NCI-H460 (cell line): ENCODE data around the gene NFATC2. TPM values are rescaled to one million over a fixed set of nuclear protein-coding genes. Genes with fewer than 3 reads are reported as not detected.
"Not testable (repeated sequence)": the region's sequence is repeated elsewhere in the genome, so short reads cannot be mapped to it uniquely, and the experiment has no call there.

Experiments
- DNase-seq: peaks from one replicate; pipeline ENCODE4 v3.0.0-alpha.2; 2016; ENCODE audit warnings: low read depth; ENCODE audit errors: extremely low read depth
- total RNA-seq: library from RNA; depleted of rRNA; stranded (reverse); fragments of >200 nt; shearing (Covaris generic); gene quantifications from 2 replicates; pipeline ENCODE4 v1.2.3, GENCODE V29; 2014

The NFATC2 gene
- total RNA-seq, 1 experiment from 2014 or later: 1.1 TPM

DNA sequence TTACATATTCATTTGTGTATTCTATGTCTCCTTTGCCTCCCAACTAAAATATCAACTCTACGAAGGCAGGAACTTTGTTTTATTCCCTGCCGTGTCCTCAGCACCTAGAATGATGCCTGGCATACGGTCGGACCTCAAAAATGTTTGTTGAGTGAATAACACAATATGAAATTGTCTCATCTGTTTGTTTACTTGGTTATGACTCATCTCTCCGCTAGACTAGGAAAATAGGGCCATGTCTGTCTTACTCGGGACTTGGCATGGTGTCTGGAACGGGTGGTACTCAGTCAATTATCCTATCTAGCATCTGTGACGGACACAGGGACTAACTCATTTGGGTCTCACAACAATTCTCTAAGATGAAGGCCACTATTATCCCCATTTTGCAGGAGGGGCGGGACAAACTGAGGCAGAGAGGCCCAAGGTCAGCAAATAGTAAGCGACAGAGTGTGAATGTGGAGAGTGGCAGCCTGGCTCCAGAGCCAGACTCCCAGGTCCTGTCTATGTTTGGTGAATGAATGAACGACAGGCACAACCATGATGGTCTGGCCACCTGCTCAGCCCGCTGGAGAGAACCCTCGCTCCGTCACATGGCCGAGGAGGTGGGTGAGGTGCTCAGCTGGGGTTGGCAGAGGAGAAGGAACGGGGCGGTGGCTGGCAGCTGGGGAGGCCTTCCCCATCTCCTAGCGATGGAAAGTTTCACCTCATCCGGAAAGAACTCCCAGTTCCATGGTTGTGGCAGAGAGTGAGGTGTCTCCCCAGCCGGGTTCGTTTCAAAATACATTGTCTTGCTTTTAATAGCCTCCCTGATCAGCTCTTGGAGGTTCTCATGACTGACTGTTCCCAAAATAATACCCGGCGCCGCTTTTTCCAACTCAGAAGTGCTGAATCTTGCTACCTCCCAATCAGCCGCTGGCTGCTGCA is 27.6 kb upstream of the NFATC2 start:
- DNase-seq: no peak

DNA sequence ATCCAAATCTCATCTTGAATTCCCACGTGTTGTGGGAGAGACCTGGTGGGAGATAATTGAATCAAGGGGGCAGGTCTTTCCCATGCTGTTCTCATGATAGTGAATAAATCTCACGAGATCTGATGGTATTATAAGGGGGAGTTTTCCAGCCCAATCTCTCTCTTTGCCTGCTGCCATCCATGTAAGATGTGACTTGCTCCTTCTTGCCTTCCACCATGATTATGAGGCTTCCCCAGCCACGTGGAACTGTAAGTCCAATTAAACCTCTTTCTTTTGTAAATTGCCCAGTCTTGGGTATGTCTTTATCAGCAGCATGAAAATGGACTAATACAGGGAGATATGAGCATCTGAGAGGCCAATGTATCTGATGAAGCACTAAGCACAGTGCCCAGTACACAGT is 26.0 kb upstream of the NFATC2 start:
- not testable (repeated sequence) for DNase-seq

DNA sequence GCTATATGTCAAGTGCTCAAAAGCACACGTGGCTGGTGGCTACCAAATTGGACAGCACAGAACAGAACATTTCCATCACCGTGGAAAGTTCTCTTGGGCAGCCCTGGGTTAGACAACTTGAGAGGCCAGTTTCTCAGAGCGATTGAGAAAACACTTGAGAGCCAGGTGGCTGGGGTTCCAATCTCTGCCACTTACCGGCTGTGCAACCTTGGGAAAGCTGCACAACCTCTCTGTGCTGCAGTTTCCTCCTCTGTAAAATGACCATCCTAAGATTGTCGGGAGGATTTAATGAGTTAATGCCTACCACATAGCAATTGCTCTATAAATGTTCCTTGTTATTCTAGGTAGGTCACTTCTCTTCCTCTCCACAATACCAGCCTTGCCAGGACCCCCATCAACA is 25.1 kb upstream of the NFATC2 start:
- no peak for DNase-seq

DNA sequence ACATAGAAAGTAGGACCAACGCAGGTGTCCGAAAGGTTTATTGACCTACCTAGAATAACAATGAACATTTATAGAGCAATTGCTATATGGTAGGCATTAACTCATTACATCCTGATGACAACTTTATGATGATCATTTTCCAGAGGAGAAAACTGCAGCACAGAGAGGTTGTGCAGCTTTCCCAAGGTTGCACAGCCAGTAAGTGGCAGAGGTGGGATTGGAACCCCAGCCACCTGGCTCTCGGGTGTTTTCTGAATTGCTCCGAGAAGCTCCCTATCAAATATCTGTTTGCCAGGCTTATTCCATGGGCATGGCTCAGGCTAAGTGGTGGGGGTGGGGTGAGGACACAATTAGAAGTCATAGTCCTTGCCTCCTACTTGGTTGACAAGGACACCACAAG is 24.1 kb upstream of the NFATC2 start:
- DNase-seq: no peak

DNA sequence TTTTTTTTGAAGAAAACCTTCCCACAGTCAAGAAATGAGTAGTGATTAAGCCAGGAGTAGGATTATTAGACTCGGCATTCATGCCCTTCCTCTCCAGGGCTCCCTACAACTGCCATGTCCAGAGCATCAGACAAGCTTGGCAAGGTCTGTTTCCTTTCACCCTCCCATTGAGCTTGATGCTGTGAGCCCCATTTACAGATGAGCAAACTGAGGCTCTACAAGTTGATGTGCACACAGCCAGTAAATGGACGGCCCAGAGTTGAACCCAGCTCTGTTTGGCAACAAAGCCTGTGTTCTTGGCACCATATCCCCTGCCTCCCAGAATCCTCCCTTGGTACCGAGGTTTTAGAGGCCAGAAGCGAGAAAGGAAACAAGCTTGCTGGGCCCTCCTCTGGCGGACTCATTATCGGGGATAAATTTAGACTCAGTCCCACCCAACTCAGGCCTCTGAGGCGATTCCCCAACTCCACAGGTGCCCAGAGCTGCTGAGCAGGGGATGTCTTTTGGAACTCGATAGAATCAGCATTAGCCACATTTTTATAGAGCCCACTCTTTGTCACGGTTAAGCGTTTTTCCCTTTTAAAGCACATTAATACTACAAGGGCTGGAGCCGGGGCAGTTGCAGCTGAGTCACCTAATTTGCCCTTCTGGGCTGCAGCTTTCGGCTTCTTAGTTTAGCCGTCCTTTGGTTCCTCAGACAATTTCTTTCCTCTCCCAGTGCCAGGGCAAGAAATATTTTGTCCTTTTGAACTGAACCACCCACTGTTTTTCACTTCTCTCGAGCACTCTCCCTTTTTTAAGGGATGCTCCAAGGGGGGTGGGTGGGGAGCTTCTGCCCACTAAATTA is 23.0 kb upstream of the NFATC2 start:
- no peak for DNase-seq

DNA sequence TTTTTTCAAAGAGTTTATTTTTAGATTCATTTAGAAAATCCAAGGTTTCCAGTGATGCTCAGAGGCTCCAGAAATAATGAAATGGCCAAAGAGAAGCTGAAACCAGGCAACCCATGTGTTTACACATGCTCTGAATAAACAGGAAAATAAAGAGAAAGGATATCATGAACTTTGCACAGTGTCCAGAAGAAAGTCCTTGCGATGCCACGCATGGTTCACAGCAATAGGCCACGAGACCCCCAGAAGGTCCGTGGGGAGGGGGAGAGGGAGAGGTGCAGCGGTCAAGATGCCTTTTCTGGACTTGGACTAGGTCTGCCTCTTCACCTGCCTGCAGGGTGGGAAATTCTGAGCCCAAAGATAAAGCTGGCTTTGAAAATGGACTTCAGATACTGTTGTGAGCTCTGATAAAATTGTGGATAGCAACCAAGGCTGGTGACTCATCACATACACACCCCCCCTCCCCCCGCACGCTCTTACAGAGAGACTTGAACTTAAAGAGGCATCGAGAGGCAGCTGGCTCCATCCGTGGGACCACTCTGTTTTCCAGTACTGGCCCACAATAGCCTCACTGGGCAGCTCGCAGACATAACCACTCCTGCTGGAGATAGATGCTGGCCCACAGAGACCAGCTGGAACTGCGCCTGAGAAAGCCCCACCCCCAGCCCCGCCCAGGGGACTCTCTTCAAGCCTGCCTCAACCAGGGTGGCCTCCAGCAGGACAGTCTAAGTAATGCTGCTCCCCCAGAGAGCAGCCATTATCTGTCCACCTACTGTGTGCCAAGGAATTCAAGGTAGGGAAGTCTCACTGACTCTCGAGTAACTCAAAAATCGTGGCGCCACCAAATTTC is 21.2 kb upstream of the NFATC2 start:
- peak; percentile 54 for DNase-seq

DNA sequence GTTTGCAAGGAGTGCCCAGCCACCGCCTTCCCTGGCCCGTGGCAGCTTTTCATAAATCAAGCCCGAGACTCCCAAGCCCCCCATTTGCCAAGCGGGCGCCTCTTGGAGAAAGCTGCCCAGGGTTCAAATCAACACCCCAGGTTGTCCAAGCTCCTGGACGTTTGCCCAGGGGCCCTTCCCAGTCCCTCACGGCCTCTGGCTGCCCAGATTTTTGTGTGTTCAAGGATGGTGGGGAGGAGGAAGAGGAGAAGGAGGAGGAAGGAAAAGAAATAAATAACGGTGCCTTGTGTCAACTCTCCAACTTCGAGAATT is 20.6 kb upstream of the NFATC2 start:
- no peak for DNase-seq

DNA sequence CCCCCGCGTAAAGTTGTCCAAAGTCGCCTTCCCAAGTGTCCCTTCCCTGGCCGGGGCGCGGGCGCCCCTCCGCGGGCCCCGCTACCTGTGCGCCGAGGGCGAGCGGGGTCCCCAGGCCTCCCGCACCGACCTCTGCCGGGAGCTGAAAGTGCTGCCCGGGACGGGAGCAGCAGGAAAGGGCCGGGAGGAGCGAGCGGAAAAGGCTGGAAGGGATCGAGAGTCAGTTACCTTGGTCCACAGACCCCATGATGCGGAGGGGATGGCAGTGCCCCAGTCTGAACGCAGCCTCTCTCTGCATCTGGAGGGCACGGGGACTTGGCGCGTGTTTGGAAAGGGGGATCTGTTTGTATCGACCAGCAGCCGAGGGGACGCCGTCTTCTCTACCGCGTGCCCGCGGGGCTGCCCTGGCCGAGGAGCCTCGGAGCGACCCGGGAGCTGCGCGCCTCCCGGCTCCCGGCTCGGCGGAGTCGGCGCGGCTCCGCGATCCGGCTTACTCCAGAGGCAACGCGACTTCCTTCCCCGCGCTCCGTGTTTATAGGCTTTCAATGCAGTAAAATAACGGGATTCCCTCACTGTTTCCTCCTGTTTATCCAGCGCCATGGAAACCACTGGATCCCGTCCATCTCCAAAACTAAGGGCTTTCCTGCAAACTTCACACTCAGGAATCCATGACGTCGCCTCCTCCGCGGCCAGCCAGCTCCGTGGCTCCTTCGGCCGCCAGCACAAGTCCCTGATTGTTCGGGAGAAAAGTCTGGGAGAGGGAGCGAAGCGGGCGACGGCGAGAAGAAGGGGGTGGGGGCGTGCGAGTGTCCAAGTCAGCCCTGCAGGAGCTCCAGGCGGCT is 20.0 kb upstream of the NFATC2 start:
- peak; percentile 69 for DNase-seq

DNA sequence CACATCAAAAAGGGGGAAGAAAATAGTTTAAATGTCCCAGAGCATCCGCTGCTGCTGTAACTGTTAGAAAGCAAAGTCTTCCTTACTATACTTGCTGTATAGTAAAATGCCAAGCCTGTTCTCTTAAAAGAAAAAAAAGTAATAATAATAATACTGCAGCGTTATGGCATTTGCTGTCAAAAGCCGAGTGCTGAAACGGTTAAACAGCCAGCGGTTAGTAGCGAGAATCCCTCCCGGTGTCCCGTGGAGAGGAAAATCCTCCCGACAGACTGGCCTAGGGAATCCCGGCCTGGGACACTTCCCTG is 19.5 kb upstream of the NFATC2 start:
- DNase-seq: no peak

DNA sequence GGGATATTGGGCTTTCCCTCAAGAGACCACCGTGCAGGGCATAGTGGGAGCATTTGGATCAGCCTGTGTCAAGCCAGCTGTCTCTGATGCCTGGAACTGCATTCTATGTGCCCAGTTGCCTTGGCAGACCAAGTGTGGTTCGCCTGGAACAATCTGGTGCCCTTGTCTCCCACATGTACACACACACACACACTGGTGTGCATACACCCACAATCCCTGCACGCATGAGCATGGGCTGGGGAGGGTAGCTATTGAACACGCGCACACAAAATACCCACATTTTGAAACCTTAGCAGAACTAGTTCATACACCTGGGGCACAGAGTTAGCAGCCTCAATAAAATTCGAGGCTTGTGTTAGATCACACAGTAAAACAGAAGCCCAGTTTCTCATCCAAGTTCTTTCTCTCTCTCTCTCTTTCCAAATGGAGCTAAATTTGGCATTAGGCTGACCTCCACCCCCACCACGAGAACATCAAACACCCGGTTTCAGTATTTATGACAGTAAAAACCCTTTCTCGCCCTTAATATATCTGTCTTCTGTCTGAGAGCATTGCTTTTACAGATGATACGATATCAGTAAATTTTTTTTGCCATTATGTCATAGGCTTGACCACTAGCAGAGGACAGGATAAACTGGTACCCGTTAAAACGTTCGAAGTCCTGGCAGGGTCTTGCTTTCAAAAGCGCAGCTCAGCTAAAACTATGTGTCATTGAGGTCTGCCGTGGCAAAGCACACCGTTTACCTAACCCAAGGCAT is 18.2 kb upstream of the NFATC2 start:
- no peak for DNase-seq

DNA sequence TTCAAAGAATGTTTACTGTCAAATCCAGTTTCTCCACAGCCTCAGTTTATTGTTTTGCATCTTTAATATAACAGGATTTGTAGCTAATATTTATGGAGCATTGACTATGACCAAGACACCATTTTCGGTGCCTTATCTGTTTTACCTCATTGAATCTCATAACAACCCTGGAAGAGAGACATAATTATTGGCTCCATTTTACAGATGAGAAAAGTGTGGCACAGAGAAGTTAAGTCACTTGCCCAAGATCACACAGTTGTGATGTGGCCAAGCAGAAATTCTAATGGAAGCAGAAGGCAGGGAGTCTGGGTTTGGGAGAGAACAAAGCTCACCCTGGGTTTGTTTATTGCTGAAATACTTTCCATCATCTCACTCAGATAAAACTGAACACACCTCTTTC is 17.5 kb upstream of the NFATC2 start:
- DNase-seq: no peak

DNA sequence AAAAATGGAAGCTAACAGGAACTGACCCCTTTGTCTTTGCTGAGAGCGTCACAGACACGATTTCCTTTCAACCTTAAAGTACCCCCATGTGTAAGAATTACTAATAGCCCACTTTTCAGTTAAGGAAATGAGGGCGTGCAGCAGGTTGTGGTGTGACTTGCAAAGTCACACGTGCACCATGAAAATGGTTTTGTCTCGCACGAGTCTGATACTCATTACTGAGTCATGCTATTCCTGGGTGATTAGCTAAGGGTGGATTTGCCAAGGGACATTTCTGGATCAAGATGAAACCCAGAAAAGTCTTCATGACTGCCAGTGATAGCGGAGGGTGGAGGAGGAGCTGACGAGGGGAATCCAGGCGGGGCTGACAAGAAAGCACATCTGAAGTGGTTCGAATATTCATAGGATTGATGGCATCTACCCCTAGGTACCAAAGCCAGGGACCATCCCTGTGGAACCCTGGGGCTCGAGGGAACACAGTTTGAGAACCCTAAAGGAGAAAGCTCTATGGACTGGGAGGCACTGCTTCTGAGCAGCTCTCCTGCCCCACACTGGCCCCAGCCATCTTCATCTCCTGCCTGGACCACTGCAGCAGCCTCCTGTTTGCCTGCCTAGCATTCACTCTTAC is 12.1 kb upstream of the NFATC2 start:
- DNase-seq: no peak

DNA sequence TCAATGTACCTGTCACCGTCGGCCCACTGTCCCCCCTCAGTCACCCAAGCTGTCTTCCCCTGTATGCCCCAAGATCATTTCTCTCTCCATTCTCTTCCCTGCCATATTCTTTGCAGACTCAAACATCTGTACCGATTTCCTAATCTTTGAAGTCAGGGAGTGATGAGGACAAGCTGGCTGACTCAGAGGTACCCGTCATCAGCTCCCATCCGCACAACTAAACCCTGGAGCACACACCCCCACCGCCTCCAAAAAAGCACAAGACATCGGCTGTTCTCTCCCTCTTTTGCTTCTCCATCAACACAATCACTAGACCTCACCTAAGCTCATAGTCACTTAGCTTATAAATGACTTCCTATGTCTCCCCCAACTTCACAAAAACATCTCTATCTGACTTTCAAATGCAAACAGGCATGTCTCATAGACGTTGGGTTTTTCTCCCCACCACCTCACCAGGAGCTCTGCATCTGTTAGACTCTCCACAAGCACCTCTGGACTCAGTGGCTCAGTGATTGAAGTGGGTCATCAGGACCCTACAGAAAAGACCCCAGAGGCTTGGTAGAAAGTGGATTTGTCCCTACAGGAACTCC is 11.5 kb upstream of the NFATC2 start:
- no peak for DNase-seq

DNA sequence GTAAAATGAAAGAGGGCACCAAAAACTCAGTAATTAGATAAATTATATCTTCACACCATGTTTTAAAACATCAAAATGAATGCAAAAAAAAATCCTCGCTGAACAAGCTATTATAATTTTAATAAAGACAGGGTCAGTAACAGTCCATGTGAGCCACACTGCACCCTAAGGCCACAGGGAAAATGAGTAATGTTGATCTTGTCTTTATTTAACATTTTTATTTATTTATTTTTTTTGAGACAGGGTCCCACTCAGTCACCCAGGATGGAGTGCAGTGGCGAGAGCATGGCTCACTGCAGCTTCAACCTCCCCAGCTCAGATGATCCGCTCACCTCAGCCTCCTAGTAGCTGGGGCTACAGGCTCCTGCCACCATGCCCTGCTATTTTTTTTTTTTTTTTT is 8.7 kb upstream of the NFATC2 start:
- DNase-seq: no peak

DNA sequence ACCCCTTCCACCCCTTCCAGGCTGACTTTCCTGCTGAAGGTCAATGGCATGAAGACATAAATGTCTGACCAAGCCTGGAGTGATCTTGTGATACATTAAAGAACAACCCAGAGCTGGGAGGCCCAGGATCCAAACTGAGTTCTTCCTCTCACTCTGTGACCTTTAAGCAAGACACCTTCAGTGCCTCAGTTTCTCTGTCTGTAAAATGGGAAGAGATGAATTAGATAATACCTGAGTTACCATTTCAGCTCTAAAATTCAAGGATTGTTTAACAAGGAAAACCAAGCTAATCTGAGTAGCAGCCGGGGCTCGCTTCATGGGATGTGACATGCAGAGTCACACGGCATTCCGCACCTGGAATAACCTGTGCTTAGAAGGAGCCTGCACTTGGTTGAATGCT is 7.0 kb upstream of the NFATC2 start:
- no peak for DNase-seq

DNA sequence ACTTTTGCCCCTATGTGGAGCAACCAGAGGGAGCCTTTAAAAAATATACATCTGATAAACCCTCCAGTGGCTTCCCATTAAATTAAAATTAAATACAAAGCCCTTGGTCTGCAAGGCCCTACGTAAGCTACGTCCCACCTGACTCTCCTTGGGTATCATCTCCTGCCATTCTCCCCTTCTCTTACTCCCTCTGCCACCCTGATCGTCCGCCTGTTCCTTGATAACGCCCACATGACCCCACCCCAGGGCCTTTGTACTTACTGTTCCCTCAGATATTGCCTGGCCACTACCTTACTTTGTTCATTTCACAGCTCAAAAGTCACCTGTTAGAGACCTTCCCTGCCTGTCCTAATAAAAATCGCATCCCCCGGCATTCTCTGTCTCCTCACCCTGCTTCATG is 5.4 kb upstream of the NFATC2 start:
- DNase-seq: no peak

DNA sequence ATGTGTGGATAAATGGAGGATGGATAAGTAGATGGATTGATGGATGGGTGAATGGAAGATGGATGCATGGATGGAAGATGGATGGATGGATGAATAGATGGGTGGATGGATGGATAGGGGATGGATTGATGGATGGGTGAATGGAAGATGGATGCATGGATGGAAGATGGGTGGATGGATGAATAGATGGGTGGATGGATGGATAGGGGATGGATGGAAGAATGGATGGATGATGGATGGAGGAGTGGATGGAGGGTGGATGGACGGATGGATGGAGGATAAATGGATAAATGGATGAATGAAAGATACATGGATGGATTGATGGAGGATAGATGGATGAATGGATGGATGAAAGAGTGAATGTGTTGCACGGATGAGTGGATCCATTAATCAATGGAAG is 3.0 kb upstream of the NFATC2 start:
- DNase-seq: no peak

DNA sequence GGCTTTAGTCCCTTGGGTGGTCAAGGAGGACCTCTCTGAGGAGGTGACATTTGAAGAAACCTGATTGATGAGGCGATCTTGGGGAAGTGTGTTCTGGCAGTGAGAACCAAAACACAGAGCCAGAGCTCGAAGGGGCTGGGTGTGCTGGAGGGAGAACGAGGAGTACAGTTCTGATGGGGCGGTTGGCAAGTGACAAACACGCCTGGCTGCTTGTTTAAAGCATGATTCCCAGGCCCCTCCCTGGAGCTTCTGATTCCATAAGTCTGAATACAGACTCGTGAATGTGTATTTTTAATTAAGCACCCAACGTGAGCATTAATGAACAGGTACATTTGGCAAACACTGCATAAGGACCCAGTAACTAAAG is 886 bp upstream of the NFATC2 start:
- no peak for DNase-seq

DNA sequence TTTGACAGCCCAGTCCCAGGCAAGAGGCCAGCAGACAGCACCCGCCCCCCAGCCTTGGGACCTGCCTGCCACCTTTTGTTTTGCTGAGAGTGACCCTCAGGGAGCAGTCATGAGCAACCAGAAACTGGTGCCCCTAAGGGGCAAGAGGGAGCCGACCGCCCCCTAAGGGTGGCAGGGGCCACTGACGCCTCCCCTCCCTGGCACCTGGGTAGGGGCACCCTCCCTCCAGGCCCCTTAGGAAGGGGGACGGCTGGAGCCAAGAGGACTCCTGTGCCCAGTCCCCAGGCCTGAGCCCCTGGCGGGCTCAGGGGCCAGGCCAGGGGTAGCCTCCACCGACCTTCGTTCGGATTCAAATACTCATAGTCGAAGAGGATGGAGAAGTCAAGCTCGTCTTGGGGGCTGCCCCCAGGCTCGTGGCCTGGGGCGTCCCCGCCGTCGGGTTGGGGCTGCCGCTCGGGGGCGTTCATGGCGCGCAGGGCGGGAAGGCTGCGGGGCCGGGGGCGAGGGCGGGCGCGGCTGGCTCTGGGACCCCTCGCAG is 417 bp downstream of the NFATC2 start:
- DNase-seq: no peak
